GM18498 (cell line): ENCODE results near the gene PRRG1.
"Not testable (repeated sequence)": the region's sequence is repeated elsewhere in the genome, so short reads cannot be mapped to it uniquely, and the experiment has no call there.

Experiments used
- ATAC-seq: cut with Tn5 transposase; IDR thresholded peaks from one replicate; pipeline ENCODE4 v1.9.1; 2021; ENCODE audit warnings: mild to moderate bottlenecking, moderate library complexity; ENCODE audit not compliant: unreplicated experiment

The PRRG1 gene

DNA sequence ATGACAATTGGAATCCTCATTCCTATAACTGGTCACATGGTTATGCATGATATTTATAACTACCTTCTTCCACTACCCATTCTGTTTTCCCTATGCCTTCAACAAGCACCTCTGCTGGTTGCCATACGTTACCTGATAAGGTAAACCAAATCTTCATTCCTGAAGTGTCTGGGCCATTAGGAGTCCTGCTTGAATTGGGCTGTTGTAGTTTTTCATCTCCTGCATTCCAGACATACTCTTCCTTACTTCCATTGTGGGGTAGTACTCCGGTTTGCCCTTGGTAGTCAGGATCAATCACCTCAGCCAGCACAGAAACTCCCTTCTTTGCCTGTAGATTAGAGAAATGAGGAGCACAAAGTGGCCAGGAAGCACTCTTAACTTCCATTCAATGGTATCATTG lies 113.2 kb downstream of the PRRG1 start:
- ATAC-seq: no peak

DNA sequence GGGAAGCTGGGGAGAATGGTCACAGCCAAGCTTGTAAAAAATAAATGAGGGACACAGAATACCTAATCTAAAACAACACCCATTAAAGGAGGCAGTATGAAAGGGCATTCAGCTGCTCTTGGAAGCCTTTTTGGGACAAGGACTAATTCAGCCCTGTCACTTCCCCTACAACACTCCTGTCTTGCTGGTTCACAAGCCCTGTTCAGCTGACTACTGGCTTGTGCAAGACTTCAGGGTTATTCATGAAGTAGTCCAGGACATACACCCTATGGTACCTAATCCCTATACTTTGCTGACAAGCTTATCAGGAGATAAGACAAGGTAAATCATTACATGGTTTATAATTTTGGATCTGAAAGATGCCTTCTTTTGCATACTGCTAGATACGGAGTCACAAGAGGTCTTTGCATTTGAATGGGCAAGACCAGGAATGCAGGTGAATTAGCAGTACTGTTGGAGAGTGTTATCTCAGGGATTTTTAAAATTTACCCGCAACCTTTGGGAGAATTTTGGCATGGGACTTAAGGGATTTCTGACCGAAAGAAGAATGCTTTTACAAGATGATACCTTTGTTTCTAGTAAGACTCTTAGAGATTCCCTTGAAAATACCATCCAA lies 119.1 kb downstream of the PRRG1 start:
- ATAC-seq: no peak

DNA sequence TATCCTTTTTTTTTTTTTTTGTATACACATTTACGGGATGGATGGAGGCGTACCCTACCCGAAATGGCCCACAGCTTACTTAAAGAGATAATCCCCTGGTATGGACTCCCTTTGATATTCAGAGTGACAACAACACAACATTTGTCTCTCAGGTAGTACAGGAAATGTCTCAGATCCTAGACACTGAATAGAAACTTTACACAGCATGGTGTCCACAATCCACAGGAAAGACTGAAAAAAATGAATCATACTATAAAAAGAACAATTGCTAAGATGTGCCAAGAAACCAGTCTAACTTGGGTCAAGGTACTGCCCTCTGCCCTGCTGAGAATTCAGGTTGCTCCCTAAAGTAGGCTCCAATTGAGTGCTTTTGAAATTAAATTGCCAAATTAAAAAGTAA lies 121.5 kb downstream of the PRRG1 start:
- ATAC-seq: no peak

DNA sequence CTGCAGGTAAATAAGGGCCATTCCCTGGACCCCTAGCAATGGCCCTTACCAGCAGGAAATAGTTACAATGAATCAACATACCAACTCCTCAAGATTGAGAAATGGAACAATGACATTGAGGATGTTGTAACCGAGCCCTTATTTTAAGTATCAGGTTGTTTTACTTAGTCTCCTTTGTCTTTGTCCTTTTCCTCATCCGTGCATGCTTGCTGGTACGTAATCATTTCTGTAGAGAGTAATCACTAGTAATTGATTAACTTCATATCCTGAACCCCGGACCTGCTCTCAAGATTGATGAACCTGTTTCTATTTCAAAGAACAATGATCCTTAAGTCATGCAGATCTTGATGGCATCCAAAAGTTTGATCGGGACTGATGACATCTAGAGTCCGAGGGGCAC lies 123.7 kb downstream of the PRRG1 start:
- no peak for ATAC-seq

DNA sequence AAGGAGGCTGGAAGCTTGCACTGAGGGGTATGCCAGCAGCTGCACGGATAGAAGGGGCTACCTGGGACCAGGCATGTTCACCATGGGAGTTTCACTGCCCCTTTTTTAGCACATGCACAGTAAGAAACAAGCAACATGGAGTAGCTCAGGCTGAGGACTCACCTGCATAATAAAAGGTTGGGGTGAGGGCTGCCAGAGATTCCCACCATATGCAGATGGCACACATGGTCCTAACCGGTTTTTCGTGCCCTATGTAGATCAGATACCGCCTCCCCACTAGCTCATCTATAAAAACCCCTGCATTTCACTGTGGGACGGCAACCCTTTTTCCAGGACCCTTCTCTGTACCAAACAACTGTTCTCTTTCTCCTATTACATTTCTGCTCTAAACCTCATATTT lies 125.3 kb downstream of the PRRG1 start:
- no peak for ATAC-seq

- ATAC-seq: no peak
Measured at GRCh38 chrX:37476571-37477170, 127.5 kb downstream of the PRRG1 start.

GRCh38 chrX:37484335-37484734 lies 135.2 kb downstream of the PRRG1 start:
- not testable (repeated sequence) for ATAC-seq

DNA sequence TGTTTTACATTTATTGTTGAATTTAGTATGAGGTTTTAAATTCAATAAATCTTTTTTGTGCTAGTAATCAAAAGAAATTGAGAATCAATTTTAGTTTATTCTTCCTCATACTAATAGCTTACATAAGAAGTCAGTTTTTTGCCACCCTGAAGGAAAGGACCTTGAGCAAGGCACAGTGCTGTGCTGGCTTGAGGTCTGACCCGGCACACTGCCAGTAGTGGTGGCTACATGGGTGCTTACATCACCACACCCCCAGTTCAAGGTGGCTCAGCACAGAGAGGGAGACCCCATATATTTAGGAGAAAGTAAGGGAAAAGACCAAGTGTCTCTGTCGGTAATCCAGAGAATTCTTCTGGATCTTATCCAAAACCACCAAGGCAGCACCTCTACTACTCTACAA lies 136.3 kb downstream of the PRRG1 start:
- no peak for ATAC-seq

DNA sequence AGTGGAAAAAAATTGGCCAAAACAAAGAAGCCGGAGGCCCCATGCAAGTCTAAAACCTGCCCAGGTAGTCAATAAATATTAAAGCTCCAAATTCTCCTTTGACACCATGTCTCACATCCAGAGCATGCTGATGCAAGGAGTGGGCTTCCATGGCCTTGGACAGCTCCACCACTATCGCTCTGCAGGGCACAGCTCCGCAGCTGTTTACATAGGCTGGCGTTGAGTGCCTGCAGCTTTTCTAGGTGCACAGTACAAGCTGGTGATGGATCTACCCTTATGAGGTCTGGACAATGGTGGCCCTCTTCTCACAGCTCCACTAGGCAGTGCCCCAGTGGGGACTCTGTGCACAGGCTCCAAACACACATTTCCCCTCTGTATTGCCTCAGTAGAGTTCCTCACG lies 138.1 kb downstream of the PRRG1 start:
- ATAC-seq: no peak

GRCh38 chrX:37488323-37488722 lies 139.2 kb downstream of the PRRG1 start:
- ATAC-seq: no peak

DNA sequence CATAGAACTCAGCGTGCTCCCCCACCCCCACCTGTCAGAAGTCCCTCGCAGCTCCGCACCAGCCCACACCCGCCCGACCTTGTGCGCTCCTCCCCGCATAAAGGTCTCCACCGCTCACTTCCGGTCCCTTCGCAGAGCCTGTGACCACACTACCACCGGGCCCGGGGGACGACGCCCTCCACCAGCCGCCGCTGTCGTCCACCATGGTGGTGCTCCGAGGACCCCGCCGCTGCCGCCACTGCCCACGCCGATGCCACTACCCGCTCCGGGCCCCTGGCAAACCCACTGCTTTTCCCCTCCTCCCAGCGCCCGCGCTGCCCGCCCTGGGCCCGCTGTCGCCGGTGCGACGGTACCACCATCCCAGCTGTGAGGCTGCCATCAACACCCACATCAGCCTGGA lies 142.5 kb downstream of the PRRG1 start:
- ATAC-seq: no peak

DNA sequence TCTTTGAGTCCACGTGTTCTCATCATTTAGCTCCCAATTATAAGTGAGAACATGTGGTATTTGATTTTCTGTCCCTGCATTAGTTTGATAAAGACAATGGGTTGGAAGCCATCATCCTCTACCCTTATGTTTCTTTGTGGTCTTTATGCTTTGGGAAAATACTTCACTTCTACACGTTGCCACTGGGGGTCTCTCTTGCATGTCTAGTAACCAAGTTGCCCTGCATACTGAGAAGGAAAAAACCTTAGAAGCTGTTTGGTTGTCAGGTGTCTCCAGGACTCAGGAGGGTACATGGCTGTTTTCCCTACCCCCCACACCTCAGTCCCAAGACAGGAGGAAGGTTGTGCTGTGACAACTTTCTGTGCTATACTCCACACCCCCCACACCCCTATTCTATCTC lies 146.6 kb downstream of the PRRG1 start:
- ATAC-seq: not testable (repeated sequence)

GRCh38 chrX:37497126-37497525 lies 148.0 kb downstream of the PRRG1 start:
- not testable (repeated sequence) for ATAC-seq

DNA sequence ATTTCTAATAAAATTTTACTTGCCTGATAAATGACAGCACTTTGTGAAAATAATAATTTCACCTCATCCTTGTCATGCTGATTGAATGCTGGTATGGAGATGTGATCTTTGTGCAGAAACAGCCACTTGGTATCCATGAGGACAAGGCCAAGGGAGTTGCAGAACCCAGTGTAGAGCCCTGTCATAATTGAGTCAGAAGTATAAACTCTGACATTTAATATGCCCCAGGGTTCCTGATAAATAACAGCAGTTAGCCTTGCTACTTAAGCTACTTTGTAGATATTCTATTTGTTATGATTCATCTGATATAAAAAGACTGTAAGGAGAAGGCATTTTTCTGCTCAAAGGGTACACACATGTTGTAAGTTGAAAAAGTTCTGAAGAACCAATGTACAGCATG lies 149.2 kb downstream of the PRRG1 start:
- not testable (repeated sequence) for ATAC-seq

- ATAC-seq: not testable (repeated sequence)
Measured at GRCh38 chrX:37499649-37500048, 150.5 kb downstream of the PRRG1 start.

DNA sequence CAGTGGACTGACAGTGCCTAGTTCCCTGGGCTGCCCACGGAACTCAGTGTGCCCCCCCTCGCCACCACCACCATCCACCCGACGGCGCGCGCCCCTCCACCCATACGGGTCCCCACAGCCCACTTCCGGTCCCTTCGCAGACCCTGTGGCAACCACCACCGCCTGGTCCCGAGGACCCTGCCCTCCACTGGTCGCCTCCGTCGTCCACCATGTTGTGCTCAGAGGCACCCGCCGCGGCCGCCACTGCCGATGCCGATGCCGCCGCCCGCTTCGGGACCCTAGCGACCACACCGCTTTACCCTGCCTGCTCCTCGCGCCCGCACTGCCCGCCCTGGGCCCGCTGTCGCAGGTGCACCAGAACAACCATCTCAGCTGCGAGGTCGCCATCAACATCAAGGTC lies 155.8 kb downstream of the PRRG1 start:
- no peak for ATAC-seq
